ENCODE results near the gene ALDH18A1.
A peak's percentile ranks its signal among the peaks of the same experiment; 100 is the strongest.
"Not testable (repeated sequence)": the region's sequence is repeated elsewhere in the genome, so short reads cannot be mapped to it uniquely, and the experiment has no call there.

ALDH18A1 gene

GRCh38 chr10:95656291-95657164 lies at the start of gene ALDH18A1:
TSS of gene ALDH18A1 (minus strand) at chr10:95656711. CDS start at chr10:95653377, 3,334 bp downstream.
- DNase-seq (ENCODE audit: low spot score), result peak; percentile 93

- no peak for DNase-seq (ENCODE audit: low spot score)
Measured at GRCh38 chr10:95698415-95698814, 41.9 kb upstream of the ALDH18A1 start.

GRCh38 chr10:95697429-95697828 lies 40.9 kb upstream of the ALDH18A1 start:
- DNase-seq (ENCODE audit: low spot score), result peak; percentile 74

GRCh38 chr10:95694665-95695064 lies 38.2 kb upstream of the ALDH18A1 start:
- DNase-seq (ENCODE audit: low spot score), result no peak

GRCh38 chr10:95693668-95694534 lies 37.4 kb upstream of the ALDH18A1 start, which contains the start of gene TCTN3:
TSS of gene TCTN3 (minus strand) at chr10:95693927. CDS start at chr10:95693899, 28 bp downstream.
- DNase-seq (ENCODE audit: low spot score), result peak; percentile 100

- DNase-seq (ENCODE audit: low spot score), result no peak
Measured at GRCh38 chr10:95693071-95693667, 36.7 kb upstream of the ALDH18A1 start.

- DNase-seq (ENCODE audit: low spot score), result no peak
Measured at GRCh38 chr10:95691281-95691680, 34.8 kb upstream of the ALDH18A1 start.

GRCh38 chr10:95688648-95689047 lies 32.1 kb upstream of the ALDH18A1 start:
- DNase-seq (ENCODE audit: low spot score), result no peak

GRCh38 chr10:95683966-95684365 lies 27.5 kb upstream of the ALDH18A1 start:
- DNase-seq (ENCODE audit: low spot score), result no peak

- no peak for DNase-seq (ENCODE audit: low spot score)
Measured at GRCh38 chr10:95675403-95676116, 19.0 kb upstream of the ALDH18A1 start.

GRCh38 chr10:95674643-95675042 lies 18.1 kb upstream of the ALDH18A1 start:
- no peak for DNase-seq (ENCODE audit: low spot score)

- DNase-seq (ENCODE audit: low spot score), result not testable (repeated sequence)
Measured at GRCh38 chr10:95672641-95673040, 16.1 kb upstream of the ALDH18A1 start.

- no peak for DNase-seq (ENCODE audit: low spot score)
Measured at GRCh38 chr10:95664543-95664942, 8.0 kb upstream of the ALDH18A1 start.

- no peak for DNase-seq (ENCODE audit: low spot score)
Measured at GRCh38 chr10:95663496-95663895, 7.0 kb upstream of the ALDH18A1 start.

- DNase-seq (ENCODE audit: low spot score), result no peak
Measured at GRCh38 chr10:95661818-95662217, 5.3 kb upstream of the ALDH18A1 start.

- no peak for DNase-seq (ENCODE audit: low spot score)
Measured at GRCh38 chr10:95660283-95660682, 3.8 kb upstream of the ALDH18A1 start.

GRCh38 chr10:95657250-95657649 lies 739 bp upstream of the ALDH18A1 start:
- DNase-seq (ENCODE audit: low spot score), result no peak

GRCh38 chr10:95655571-95656290 lies 780 bp downstream of the ALDH18A1 start:
- DNase-seq (ENCODE audit: low spot score), result no peak

GRCh38 chr10:95653895-95654294 lies 2.6 kb downstream of the ALDH18A1 start:
- no peak for DNase-seq (ENCODE audit: low spot score)

GRCh38 chr10:95651346-95652060 lies 5.0 kb downstream of the ALDH18A1 start:
- DNase-seq (ENCODE audit: low spot score), result no peak

Measured in Ammon's horn (tissue), 1 donor.